ENCODE results near the gene VPS39. TPM values are rescaled to one million over a fixed set of nuclear protein-coding genes. Genes with fewer than 3 reads are reported as not detected.

The VPS39 gene
- total RNA-seq, 1 donor from 2014 or later: 31.9 TPM

DNA sequence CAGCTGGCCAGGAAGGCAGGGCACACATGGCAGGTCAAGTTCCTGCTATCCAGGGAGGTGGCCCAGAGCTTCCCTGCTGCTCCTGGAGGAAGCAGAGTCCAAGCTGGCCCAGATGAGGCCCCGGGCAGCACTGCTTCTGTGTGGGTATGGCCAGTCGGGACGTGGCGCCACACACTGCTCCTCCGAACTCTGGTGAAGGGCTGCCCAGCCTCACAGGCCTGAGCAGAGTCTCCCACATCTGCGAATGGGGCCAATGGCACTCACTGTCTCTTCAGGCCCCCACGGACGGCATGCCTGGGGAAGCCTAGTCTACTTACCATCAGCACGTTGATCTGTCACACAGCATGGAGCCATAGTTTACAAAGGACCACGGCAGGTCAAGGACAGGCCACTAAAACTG lies 49.2 kb downstream of the VPS39 start:
- DNase-seq (ENCODE audit: low read depth in 2 of 2): peak in 1 of 2 donors; percentile 12

GRCh38 chr15:42157981-42158765 lies 49.9 kb downstream of the VPS39 start:
- DNase-seq (ENCODE audit: low read depth in 2 of 2): peak; percentile 63 to 79

- DNase-seq (ENCODE audit: low read depth in 2 of 2): no peak
These were observed 50.7 kb downstream of the VPS39 start for GRCh38 chr15:42157381-42157780.

DNA sequence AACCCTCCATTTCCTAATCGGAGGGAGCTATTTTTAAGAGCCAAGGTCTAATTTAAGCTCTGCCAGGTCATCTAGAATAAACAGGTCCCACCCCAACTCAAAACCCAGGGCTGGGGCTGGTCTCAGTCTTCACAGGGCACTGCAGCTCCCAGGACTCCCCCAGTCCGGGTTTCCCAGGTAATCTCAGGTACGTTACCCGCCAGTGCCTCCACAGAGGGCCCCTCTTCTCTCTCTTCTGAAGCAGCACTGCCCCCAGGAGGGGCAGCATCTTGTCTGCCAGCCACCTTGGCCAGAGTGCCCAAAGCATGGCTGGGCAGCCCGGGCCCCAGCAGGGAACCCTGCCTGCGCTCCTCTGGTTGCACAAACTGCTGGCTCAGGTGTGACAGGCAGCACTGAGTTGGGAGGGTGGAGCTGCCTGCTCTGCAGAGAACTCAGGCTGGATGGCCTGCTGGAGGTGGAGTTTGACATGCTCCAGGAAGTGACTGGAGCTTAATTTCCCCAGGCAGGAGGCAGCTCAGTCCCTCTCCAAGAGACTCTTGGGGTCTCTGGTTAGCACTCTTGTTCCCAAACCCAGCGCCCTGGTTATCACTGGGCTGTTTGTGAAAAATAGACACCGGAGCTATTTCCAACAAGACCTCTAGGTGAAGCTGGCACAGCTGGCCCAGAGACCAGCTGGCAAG lies 51.7 kb downstream of the VPS39 start, which contains the start of gene PLA2G4F:
Gene PLA2G4F, minus strand, starts transcription at position 394 of the 680 bp plus-strand sequence. Its CDS starts 87 bp downstream, at position 307.
- no peak for DNase-seq (ENCODE audit: low read depth in 2 of 2)

GRCh38 chr15:42155546-42156242 lies 52.4 kb downstream of the VPS39 start:
- DNase-seq (ENCODE audit: low read depth in 2 of 2): no peak

- no peak for DNase-seq (ENCODE audit: low read depth in 2 of 2)
These were observed 53.1 kb downstream of the VPS39 start for GRCh38 chr15:42154956-42155355.

- DNase-seq (ENCODE audit: low read depth in 2 of 2): no peak
These were observed 53.7 kb downstream of the VPS39 start for GRCh38 chr15:42154212-42154941.

DNA sequence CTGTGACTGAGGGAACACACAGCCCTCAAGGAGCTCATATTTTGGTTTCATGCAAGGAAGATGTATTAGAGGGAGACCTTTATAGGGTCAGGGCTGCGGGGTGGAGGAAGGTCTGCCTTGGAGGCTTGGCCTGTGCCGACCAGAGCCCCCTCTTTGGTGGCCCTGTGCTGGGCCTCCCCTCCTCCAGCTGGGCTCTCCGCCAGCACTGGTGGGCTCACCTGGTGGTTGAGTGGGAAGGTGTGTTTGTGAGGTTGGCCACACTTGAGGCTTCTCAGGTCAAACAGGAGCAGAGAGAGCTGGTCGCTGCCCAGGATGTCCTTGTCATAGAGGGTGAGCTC lies 54.3 kb downstream of the VPS39 start:
- no peak for DNase-seq (ENCODE audit: low read depth in 2 of 2)

DNA sequence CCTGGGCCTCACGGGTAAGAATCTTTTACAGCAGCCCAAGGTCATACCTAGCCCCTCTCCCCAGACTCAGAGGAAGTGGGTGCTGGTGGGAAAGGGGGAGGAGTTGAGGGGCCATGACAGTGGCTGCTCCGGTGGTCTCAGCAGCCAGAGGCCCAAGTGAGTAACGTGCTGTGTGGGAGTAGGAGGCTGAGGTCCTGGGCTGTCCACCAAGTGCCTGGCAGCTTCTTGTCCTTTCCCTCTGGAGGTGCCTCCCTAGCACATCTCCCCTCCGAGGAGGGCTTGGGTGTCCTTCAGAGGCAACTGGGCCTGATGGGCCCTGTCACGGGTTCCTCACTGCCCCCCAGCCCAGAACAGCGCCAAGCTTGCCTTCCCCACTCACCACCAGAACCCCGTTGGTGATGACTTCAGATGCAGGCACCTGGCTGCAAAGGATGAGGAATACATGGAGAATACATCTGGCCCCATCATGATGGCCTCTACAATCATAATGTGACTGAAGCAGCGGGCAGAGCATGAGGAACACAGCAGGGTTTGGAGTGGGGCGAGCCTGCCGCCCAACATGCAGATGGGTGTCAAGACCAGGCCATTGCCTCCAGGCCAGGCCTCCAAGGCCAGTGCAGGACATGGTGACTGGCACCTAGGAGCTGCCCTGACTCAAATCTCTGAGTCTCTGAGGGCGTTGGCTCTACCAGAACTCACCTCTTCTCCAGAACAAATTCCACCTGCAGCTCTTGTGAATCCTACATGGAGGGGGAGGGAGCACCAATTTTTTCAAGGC lies 55.0 kb downstream of the VPS39 start:
- DNase-seq (ENCODE audit: low read depth in 2 of 2): no peak

- DNase-seq (ENCODE audit: low read depth in 2 of 2): no peak
These were observed 55.7 kb downstream of the VPS39 start for GRCh38 chr15:42152196-42152920.

- peak in 1 of 2 donors; percentile 34 for DNase-seq (ENCODE audit: low read depth in 2 of 2)
These were observed 56.4 kb downstream of the VPS39 start for GRCh38 chr15:42151736-42152135.

DNA sequence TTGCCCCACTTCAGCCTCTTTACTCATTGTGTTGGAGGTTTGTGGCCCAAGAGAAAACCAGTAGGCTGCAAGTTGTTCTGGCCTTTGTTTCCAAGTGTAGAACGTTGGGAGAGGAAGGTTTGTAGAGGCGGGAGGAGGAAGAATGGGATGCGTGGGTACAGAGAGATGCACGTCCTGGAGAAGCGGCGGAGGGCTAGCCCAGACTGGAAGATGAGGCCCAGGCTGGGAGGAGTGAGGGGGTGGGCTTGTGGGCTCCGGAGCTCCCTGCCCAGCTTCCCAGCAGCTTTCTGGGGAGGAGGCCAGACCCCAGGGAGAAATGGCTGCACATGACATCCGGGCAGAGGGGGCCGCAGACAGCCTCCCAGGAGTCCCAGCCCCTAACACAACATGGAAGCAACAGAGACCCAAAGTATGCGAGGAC lies 57.0 kb downstream of the VPS39 start:
- DNase-seq (ENCODE audit: low read depth in 2 of 2): no peak

DNA sequence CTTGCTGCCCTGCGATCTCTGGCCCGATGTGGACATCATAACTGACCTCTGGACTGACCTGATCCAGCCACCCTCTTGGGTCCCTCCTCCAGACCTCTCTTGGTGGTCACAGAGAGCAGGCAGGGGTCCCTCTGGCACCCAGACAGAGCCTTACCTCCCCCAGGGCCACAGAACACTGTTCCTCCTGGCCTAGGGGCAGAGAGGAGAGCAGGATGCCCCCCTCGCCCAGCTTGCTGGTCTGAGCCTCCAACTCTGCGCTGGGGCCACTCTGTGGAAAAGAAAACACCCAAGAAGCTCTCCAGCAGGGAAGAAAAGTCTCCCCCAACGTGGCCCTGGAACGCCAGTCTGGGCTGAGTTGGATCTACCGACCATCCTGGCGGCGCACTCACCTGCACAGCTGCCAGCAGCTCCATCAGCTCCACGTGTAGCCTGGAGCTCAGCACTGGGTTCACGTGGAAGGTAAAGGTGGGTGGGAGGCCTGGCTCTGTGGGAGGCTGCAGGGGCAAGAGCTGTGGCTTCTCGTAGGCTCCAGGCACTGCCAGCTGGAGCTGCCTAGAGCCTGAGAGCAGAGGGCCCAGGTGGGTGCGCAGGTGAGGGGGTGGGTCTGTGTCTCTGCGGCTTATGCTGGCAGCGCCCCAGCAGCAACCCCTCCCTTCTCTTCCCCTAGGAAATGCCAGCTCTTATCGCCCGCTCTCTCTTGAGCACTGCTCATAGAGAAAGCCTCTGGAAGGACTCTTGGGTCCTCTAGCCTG lies 57.7 kb downstream of the VPS39 start:
- DNase-seq (ENCODE audit: low read depth in 2 of 2): no peak

DNA sequence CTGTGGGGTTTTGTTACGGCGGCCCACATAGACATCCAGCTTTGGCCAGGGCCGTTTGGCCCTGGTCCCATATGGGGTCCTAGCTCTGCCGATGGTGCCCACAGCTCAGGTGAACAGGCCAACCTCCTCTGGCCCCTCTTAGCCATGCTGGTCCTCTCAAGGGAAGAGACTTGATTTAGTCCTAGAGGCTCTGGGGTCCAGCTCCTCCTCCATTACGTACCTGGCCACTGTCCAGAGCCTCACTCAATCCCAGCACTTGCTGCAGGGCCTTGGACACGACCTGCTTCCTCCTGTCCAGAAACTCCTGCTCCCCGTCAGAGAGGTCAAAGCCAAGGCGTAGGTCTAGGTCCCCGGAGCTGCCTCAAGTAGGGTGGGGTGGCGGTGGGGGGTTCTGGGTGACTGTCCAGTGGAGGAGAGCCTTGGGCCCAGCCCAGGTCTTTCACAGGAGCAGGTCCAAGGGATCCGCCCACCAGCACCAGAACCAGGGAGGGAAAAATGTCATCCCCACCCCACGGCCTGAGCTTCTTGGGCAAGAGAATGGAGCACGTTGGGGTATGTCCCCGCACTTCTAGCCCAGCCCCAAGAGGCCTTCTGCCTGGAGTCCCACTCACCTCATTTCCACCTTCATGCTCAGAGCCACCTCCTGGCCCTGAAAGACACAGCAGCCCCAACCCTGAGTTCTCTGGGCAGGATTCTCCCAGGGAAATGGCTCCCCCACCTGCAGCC lies 58.4 kb downstream of the VPS39 start:
- DNase-seq (ENCODE audit: low read depth in 2 of 2): no peak

DNA sequence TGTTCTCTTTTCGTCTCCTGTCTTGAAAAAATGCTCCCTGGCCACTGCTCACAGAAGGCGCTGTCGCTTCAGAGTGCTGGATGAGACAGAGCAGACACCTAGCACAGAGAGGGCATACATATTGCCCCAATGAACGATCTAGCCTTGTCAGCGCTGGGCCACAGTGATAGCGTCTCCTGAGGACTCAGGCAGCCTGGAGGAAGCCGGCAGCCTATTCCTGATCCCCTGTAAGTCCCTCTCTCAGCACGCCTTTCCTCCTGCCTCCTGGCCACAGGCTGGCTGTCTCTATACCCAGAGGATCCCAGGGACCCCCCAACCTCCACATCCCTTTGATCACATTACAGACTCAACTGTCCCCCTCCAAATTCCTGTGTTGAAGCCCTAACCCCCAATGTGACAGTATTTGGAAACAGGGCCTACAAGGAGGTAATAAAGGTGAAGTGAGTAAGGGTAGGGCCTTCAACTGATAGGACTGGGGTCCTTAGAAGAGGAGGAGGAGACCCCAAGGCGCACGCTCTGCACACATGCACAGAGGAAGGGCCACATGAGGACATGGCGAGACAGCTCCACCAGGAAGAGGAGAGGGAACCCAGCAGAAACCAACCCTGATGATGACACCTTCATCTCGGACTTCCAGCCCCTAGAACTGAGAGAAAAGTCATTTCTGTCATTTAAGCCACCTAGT lies 59.2 kb downstream of the VPS39 start:
- DNase-seq (ENCODE audit: low read depth in 2 of 2): no peak

GRCh38 chr15:42147431-42147735 lies 60.7 kb downstream of the VPS39 start:
- DNase-seq (ENCODE audit: low read depth in 2 of 2): no peak

DNA sequence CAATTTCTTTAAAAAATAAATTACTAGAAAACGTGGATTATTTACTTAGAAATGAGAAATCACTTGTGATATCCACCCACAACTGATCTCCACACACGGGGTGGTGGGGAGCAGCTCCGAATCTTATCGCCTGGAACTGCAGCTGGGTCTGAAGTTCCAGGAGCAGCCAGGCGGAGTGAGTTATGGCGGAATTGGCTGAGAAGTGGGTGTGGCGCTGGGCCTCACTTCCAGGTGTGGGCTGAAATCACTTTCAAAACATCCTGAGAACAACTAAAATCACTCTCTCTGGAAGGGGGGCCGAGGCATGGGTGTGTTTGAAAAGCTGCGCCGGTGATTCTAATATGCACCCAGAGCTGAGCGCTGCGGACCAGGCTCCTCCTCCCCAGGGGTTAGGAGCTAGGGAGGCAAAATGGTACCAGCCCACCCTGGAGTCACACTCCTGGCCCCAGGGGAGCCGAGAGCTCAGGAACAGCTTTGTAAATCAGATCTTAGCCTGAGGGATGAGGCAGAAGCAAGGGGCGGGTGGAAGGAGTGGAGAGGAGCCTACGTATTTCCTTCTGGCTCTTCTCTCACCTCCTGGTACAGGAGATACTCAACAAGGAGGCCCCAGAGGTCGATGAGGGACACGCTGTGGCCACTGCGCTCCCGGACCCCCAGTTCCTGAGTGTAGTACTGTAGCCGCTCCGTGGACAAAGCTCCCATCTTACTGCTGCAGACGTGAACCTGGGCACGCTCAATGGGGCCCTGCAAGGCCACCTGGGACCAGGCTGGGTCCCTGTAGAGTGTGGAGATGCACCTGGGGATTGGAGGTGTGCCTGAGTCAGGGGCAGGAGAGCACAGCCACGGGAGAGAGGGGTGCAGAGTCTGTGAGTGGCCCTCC lies 61.3 kb downstream of the VPS39 start:
- DNase-seq (ENCODE audit: low read depth in 2 of 2): no peak

Data from lung microvascular endothelial cell (primary cell).